NCI-H128 (cell line): ENCODE results near the gene AXL.

Experiments used
- DNase-seq: peaks from one replicate; lab custom pipeline; 2025; ENCODE audit not compliant: unreplicated experiment; lab: John Stamatoyannopoulos, UW

The AXL gene

GRCh38 chr19:41307090-41307875 is 88.3 kb downstream of the AXL start:
- no peak for DNase-seq

DNA sequence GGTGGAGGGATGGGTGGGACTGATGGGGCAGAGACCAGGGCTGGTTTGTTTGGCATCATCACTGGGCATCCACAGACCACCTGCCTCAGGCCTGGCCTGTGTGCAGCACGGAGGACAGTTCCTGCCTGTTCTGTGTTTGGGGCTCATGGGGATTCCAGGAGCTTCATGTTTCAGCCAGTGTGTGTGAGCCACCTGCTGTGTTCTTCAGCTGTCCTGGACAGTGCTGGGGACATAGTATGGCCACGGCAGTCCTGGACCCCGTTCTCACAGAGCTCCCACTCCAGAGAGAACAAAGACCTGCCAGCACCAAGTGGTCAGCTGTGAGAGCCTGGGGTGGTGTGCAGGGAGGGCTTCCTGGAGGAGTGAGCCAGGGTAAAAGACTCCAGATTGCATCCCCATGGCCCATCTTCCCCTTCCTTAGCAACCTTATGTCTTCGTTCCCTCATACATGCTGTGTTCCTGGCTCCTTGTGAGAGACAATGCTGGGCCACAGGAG is 89.0 kb downstream of the AXL start:
- no peak for DNase-seq

- peak; percentile 89 for DNase-seq
Measured at GRCh38 chr19:41308450-41309179, 89.6 kb downstream of the AXL start.

GRCh38 chr19:41309180-41310032 is 90.4 kb downstream of the AXL start:
- DNase-seq = no peak

DNA sequence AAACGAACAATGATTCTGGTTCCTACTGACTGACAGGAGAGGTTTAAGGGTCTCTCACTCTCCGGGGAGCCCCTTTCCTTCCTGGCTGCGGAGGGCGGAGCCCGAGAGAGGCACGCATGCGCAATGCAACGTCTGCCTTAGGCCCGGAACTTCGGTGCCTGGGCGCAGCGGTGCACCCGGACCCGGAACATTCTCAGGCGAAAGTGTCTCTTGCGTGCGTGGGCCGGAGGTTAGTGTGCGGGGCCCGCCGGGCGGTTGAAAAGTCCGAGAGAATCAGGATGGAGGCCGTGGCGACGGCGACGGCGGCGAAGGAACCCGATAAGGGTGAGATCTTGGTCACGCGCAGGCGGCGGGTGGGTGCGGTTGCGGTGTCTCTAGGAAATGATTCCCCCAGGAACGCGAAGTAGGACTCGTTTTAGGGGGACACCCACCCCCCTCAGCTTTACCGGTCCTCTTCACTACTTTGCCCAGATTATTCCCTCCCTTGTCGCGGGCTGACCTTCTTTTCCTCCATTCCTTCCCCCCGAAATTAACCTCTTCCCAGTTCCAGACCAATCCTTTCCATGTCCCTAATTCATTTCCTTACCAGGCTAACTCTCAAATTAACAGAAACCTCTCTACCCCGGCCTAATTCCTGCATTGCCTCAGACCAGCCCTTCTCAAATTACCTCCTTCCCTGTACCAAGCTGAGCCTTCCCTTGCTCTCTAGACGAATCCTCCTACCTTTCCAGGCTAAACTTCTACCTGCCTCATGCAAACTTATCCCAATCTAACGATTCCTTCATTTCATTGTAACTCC is 91.2 kb downstream of the AXL start, which contains the start of gene CCDC97:
CCDC97 (plus strand) TSS at position 140 of the 799 bp plus-strand sequence; CDS start at position 279, 139 bp downstream.
- peak; percentile 83 for DNase-seq

- DNase-seq = no peak
Measured at GRCh38 chr19:41311072-41311471, 92.0 kb downstream of the AXL start.
